Neural progenitor cell (in vitro differentiated cells): ENCODE measurements around the gene CMTM4.

Experiments
- EZH2phosphoT487 ChIP-seq: fragments of 200-600 bp; sonication (generic); IDR thresholded peaks from 2 replicates; pipeline ENCODE4 v1.6.1; 2017; ENCODE audit warnings: antibody characterized with exemption
- TF ChIP-seq, protein P1 (sequence below): fragments of 200-600 bp; sonication (generic); IDR thresholded peaks from 2 replicates; pipeline ENCODE4 v1.5.1; 2017; ENCODE audit warnings: antibody characterized with exemption, mild to moderate bottlenecking

GRCh38 chr16:66598111-66598510, 98.4 kb downstream of the CMTM4 start:
- TF ChIP-seq, protein P1, sequence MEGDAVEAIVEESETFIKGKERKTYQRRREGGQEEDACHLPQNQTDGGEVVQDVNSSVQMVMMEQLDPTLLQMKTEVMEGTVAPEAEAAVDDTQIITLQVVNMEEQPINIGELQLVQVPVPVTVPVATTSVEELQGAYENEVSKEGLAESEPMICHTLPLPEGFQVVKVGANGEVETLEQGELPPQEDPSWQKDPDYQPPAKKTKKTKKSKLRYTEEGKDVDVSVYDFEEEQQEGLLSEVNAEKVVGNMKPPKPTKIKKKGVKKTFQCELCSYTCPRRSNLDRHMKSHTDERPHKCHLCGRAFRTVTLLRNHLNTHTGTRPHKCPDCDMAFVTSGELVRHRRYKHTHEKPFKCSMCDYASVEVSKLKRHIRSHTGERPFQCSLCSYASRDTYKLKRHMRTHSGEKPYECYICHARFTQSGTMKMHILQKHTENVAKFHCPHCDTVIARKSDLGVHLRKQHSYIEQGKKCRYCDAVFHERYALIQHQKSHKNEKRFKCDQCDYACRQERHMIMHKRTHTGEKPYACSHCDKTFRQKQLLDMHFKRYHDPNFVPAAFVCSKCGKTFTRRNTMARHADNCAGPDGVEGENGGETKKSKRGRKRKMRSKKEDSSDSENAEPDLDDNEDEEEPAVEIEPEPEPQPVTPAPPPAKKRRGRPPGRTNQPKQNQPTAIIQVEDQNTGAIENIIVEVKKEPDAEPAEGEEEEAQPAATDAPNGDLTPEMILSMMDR: no peak
- no peak for TF ChIP-seq EZH2phosphoT487
